Cerebellar nuclear complex (tissue), 1 donor: ENCODE results near the gene ZNF83.
"Not testable (repeated sequence)": the region's sequence is repeated elsewhere in the genome, so short reads cannot be mapped to it uniquely, and the experiment has no call there.

Source experiments
- DNase-seq, 2 experiments: peaks; one replicate each; lab custom pipeline; 2025; lab: John Stamatoyannopoulos, UW

ZNF83 gene

DNA sequence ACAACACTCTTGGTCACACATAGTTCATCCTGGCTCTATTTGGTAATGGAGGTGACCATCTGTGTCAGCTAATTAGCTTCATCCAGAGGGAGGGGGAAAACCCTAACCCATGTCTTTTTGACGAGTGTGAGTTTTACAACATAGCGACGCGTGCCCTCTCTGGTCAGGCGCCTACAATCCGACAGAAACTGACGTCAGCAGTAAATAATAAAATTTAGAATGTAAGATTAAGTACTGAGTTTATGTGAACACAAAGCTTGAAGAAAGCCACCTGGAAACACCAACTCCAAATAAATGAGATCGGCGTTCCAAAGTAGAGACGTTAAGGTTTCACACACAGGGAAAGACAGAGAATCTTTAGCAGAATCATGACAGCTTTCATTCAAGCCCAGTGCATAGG is 1.8 kb upstream of the ZNF83 start:
- DNase-seq, result no peak

DNA sequence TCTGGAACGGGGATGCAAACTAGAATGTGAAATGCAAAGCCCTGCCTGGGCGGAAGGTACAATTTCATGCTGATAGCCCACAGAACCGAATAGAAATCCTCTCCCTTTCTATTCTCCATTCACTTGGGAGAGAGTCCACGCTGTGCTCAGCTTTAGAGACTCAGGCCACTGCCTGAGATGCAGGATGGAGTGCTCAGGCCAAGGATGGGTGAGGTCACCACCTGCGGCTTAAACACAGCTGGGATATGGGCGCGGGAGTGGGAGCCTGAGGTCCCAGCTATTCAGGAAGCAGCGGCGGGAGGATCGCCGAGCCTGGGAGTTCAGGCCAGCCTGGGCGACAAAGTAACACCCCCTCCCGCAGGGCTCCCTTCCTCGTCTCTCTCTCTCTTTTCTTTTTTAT is 446 bp upstream of the ZNF83 start:
- DNase-seq, result no peak

DNA sequence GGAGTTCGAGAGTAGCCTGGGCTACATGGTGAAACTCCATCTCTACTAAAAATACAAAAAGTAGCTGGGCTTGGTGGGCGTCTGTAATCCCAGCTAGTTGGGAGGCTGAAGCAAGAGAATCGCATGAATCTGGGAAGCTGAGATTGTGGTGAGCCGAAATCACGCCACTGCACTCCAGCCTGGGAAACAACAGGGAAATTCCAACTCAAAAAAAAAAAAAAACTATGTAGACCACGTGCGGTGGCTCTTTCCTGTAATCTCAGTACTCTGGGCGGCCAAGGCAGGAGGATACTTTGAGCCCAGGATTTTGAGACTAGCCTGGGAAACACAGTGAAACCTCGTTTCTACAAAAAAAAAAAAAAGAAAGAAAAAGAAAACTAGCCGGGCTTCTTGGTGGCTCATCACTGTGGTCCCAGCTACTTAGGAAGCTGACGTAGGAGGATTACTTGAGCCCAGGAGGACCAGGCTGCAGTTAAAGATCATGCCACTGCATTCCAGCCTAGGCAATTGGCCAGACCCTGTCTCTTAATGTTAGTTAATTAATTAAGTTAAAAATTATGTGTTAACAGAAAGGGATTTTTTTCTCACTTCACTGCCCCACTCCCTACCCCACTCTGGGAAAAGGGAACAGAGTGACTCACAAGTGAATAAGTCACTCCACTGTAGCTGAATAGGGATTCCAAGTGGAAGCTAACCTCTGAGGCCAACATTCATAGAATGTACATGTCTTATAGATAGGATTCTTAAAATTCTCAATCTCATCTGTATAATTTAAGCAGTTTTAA is 2.2 kb downstream of the ZNF83 start:
- no peak for DNase-seq

DNA sequence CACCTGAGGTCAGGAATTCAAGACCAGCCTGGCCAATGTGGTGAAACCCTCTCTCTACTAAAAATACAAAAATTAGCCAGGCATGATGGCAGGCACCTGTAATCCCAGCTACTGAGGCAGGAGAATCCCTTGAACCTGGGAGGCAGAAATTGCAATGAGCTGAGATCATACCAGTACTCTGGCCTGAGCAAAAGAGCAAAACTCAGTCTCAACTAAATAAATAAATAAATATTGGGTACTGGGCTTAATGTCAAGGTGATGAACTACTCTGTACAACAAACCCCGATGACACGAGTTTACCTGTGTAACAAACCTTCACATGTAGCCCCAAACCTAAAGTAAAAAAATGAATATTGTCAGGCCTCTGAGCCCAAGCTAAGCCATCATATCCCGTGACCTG is 10.7 kb downstream of the ZNF83 start:
- DNase-seq, result not testable (repeated sequence)

DNA sequence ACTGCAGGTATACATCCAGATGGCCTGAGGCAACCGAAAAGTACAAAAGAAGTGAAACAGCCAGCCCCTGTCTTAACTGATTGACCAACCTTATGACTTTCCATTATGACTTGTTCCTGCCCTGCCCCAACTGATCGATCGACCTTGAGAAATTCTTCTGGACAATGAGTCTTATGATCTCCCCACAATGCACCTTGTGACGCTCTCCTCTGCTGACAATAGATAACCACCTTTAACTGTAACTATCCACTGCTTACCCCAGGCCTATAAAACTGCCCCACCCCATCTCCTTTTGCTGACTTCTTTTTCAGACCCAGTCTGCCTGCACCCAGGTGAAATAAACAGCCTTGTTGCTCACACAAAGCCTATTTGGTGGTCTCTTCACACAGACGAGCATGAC is 11.2 kb downstream of the ZNF83 start:
- no peak for DNase-seq

DNA sequence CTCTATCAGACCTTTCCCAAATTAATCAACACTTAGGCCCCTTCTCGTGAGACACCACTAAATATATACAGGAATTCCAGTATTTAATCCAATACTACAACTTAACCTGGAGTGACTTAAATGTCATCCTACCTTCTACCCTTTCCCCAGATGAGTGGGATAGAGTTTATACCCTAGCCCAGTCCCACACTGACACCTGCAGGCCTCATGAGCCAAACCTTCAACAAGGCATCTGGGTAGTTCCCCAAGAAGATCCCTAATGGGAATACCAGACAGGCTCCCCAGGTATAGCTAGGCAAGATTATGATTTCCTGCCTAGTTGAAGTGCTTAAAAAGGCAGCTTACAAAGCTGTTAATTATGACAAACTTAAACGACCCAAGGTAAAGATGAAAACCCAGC is 15.9 kb downstream of the ZNF83 start:
- DNase-seq, result no peak

DNA sequence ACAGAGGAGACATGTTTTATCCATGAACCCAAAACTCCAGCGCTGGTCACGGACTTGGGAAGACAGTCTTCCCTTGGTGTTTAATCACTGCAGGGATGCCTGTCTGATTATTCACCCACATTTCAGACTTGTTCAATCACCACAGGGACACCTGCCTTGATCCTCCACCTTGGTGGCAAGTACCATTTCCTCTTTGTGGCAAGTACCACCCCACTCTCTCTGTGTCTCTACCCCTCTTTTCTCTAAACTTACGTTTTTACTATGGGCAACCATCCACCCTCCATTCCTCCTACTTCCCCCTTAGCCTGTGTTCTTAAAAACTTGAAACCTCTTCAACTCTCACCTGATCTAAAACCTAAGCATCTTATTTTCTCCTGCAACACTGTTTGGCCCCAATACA is 16.8 kb downstream of the ZNF83 start:
- DNase-seq, result no peak

DNA sequence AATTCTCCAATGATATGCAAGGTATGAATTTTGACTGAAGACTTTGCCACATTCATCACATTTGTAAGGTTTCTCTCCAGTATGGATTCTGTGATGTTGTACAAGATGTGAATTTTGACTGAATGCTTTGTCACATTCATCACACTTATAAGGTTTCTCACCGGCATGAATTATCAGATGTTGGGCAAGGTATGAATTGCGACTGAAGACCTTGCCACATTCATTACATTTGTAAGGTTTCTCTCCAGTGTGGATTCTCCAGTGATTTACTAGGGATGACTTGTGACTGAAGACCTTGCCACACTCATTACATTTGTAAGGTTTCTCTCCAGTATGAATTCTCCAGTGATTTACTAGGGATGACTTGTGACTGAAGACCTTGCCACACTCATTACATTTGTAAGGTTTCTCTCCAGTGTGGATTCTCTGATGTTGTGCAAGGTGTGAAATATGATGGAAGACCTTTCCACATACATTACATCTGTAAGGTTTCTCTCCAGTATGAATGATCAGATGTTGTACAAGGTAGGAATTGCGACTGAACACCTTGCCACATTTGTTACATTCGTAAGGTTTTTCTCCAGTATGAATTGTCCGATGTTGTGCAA is 24.8 kb downstream of the ZNF83 start:
- no peak for DNase-seq

DNA sequence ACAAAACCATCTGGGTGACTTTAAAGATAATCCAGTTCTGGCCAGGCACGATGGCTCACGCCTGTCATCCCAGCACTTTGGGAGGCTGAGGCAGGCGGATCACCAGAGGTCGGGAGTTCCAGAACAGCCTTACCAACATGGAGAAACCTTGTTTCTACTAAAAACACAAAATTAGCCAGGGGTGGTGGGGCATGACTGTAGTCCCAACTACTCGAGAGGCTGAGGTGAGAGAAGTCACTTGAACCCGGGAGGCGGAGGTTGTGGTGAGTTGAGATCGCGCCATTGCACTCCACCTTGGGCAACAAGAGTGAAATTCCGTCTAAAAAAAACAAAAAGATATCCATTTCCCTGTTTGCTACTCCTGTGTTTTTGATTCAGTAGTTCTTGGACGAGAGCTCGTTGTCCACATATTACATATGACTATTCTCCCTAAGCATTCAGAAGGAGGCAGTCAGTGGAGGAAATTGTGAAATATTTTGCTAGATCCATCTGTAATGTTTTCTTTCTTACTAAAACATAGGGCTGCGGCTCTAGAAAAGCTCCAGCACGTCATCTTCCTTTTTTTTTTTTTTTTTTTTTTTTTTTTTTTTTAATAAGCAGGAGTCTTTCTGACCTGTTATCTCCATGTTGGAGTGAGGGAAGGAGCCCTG is 34.5 kb downstream of the ZNF83 start:
- no peak for DNase-seq

DNA sequence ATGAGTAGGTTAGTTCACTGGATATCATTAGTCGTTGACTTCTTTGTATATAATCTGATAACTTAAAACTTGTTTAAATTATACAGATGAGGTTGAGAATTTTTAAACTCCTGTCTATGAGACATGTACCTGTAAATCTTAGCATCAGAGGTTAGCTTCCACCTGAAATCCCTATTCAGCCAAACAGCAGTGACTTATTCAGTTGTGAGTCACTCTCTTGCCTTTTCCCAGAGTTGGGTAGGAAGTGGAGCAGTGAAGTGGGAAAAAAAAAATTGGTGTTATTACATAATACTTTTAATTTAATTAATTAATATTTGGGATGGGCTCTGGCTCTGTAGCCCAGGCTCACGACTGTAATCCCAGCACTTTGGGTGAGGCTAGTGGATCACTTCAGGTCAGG is 35.2 kb downstream of the ZNF83 start:
- DNase-seq, result no peak

DNA sequence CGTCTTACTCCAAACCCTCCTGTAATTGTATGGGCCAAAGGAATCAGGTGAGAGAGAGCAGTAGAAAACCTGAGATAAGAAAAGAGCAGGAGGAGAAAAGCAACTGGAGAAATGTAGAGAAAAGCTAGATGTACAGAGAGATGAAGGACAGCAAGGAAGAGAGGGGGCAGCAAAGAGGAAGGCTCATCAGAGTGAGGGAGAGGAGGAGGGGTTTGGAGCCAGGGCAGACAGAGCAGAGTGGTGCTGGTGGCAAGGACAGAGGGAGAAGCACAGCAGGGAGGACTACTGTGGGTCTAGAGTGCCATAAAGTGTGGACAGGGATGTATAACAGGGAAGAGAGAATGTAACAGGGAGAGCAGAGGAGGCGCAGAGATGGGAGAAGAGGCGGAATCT is 36.2 kb downstream of the ZNF83 start:
- DNase-seq, result not testable (repeated sequence)

DNA sequence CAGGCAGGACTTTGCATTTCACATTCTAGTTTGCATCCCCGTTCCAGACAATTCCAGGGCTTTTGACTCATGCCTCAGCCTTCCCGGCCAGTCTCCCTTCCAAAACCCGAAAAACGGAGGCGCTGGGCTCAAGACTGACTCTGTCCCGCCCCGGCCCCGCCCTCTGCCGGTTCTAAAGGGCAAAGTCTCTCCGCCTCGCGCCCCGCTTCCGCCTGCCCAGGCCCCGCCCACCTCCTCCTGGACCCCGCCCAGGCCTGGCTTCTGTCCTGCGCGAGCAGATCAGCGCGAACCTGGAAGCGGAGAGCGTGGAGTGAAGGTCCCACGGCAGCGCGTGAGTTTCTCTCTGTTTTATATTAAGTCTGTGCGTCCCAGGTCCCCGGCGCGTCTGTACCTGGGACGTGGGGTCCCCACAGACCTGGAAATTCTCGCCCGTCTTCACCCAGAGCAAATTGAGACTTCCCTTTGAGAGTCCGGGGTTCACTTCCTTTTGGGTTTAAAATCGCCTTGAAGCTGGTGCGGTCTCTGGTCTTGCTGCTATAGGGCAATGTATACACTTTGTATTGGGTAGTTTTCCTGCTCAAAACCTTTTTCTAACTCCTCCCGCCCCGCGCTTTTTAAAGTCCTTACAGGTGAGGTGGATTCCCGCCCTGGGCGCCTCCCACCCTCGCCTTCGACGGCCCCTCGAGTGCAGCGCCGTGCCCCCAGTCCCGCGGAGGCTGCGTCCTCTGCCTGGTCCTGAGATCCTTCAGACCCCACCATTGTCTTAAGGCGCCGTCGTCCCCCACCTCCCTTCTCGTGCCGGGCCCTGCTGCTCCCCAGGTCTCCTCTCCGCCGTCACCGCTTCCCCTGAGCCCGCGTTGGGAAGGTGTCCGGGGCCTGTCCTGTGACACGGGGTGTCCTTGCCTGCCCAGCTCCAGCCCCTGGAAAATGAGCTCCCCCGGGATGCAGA is 36.9 kb downstream of the ZNF83 start:
- peak in 1 of 2 experiments; percentile 15 for DNase-seq

DNA sequence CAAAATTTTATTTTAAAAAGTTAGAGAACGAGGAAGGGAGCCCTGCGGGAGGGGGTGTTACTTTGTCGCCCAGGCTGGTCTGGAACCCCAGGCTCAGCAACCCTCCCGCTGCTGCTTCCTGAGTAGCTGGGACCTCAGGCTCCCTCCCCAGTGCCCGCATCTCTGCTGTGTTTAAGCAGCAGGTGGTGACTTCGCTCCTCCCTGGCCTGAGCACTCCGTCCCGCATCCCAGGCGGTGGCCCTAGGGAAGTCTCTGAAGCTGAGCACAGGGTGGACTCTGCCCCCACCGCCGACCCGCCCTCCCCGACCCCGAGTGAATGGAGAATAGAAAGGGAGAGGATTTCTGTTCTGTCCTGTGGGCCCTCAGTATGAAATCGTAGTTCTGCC is 37.5 kb downstream of the ZNF83 start:
- DNase-seq, result no peak

DNA sequence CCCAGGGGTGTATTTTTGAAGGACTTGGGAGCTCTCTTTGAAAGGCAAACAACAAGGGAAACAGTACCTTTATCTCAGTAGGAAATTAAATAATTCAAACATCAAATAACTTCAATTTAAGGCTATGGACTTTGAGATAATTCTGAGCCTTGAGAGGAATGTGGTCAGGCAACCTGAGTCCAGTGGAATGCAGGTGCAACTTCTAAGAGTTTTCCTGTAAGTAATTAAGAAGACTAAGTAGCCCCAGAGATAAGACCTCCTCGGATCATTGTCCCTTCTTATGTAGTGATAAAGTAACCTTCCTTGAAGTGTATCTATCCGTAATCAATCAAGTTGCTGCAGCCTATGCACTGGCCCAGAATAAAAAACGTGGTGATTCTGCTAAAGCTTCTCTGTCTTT is 38.9 kb downstream of the ZNF83 start:
- DNase-seq, result no peak

DNA sequence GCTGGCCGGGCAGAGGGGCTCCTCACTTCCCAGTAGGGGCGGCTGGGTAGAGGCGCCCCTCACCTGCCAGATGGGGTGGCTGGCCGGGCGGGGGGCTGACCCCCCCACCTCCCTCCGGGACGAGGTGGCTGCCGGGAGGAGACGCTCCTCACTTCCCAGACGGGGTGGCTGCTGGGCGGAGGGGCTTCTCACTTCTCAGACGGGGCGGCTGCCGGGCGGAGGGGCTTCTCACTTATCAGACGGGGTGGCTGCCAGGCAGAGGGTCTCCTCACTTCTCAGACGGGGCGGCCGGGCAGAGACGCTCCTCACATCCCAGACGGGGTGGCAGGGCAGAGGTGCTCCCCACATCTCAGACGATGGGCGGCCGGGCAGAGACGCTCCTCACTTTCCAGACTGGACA is 44.7 kb downstream of the ZNF83 start:
- DNase-seq, result not testable (repeated sequence)

DNA sequence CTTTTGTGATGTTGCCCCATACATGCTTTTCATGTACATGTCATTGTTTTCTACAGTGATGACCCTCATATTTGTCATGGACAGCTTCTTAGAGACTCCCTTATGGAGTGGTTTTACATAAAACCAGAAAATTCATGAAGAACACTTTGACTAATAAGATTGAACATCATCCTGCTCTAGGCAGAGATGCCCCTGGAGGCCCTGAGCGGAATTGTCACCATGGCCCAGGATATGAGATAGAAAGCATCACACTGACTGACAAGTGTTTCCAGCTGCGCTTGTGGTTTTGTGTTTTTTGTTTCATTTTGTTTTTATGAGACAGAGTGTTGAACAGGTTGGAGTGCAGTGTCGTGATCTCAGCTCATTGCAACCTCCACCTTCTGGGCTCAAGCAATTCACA is 45.9 kb downstream of the ZNF83 start:
- DNase-seq, result no peak

DNA sequence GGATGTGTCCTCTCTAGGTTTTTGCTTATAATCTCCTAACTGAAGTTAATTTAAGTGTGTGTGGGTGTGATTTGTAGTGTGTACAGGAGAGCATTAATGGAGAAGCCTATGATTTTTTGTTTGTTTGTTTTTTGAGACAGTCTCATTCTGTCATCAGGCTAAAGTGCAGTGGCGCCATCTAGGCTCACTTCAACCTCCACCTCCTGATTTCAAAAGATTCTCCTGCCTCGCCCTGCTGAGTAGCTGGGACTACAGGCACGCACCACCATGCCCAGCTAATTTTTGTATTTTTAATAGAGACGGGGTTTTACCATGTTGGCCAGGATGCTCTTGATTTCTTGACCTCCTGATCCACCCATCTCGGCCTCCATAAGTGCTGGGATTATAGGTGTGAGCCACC is 47.4 kb downstream of the ZNF83 start:
- no peak for DNase-seq

DNA sequence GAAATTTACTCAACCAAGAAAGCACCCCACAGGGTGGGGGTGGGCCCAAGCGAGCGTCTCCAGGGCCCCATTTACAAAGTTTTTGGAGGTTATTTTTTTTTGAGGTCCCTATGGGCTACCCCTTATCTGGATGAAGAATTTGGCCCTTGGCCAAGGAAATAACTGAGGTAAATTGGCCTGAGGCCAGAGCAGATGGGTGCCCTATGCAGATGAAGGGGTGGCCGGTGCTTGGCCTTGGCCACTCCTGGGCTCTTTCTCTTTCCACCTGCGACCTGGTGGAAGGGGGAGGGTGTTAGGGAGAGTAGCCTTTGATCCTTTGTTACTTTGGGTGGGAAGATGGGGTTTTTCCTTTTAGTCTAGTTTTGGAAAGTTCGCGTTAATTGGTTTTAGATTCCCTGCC is 52.6 kb downstream of the ZNF83 start:
- no peak for DNase-seq

DNA sequence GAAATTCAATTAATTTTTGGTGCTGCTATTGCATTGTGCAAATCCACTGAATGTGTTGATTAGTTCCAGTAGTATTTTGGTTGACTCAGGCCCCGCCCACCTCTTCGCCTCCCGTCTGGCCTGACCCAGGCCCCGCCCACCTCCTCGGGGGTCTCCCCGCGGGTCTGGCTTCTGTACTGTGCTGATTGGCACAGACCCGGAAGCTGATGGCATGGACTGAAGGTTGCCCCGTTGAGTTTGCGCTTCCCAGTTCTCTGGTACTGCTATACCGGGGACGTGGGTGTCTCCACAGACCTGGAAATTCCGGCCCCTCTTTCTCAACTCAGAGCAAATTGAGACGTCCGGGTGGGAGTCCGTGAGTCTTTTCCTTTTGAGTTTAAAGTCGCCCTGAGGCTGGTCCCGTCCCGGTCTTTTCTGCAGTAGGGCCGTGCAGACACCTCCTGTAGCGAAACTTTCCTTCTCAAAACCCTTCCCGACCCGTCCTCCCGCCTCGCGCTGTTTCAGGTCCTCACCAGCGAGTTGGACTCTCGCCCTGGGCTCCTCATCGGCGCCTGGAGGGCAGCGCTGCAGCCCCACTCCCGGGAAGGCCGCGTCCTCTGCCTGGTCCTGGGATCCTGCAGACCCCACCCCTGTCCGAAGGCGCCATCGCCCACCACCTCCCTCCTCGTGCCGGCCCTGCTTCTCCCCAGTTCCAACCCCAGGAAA is 53.3 kb downstream of the ZNF83 start:
- no peak for DNase-seq

DNA sequence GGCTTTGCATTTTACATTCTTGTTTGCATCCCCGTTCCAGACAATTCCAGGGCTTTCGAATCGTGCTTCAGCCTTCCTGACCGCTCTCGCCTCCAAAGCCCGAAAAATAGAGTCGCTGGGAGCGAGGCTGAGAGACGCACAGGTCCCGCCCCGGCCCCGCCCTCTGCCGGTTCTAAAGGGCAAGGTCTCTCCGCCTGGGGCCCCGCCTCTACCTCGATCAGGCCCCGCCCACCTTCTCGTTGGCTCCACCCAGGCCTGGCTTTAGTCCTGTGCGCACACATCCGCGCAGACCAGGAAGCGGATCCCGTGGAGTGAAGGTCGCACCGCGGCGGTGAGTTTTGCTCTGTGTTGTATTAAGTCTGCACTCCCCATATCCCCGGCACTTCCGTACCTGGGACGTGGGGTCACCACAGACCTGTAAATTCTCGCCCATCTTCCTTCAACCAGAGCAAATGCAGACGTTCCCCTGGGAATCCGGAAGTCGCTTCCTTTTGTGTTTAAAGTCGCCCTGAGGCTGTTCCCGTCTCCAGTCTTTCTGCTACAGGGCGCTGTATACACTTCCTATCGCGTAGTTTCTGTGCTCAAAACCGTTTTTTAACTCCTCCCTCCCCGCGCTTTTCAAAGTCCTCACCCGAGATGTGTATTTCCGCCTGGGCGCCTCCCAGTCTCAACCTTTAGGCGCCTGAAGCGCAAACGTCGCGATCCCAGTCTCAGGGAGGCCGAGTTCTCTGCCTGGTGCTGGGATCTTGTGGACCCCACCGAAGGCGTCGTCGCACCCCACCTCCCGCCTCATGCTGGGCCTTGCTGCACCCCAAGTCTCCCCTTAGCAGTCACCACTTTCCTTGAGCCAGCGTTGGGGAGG is 67.9 kb downstream of the ZNF83 start, which contains the start of gene ZNF701:
TSS of gene ZNF701 (plus strand) at position 288 of the 862 bp plus-strand sequence. CDS start 3,861 bp downstream, outside the sequence.
- peak; percentile 69 to 95 for DNase-seq

DNA sequence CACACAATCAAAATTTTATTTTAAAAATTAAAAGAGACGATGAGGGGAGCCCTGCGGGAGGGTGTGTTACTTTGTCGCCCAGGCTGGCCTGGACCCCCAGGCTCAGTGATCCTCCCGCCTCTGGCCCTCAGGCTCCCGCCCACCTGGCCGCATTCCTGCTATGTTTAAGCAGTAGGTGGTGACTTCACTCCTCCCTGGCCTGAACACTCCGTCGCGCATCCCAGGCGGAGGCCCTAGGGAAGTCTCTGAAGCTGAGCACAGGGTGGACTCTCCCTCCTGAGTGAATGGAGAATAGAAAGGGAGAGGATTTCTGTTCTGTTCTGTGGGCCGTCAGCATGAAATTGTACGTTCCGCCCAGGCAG is 68.5 kb downstream of the ZNF83 start:
- DNase-seq, result peak in 1 of 2 experiments; percentile 45
